ENCODE data around the gene LRRC3C.
A peak's percentile ranks its signal among the peaks of the same experiment; 100 is the strongest.
"Not testable (repeated sequence)": the region's sequence is repeated elsewhere in the genome, so short reads cannot be mapped to it uniquely, and the experiment has no call there.

Gene LRRC3C

DNA sequence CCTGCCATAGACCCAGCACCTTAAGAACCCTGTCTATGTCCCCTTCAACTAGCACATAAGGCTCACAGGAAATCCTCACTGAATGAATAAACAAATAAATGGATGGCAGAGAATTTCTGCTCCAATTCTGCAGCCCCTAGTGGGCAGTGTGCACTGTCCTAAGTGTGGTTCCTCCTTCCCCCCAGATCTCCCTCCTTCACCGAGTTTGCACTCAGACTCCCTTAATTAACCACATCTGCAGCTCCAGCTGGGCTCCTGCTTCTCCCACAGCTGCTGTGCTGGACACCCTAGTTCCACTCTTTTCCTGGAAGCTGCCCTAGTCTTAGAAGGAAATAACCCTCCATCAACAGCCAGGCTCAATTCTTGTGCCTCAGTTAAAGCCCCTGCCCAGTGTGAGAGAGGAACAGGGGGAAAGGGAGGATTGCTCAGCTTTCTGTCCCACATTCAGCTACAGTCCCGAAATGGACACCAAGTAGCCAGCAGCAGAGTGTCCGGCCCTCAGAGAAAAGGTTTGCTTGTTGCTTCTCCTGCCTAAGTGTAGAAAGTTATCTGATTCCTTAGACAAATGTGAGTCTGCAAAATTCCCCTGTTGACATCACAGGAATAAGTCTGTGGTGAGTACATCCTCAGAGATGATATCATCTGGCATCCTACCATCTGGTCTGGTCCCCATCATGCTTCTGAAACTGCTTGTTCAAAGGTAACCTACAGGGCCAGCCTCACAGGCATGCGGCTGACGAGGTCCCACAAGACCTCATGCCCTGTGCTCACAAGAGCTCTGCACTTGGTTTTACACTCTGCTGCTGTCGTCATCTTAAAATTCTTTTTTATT lies 12.3 kb downstream of the LRRC3C start:
- in situ Hi-C loops (cut with HindIII; ENCODE audit: low pct_ligation_motif_present, low pct_unique_long_range_greater_than_20kb, low sequenced_read_pairs): no loop called here
- DNase-seq: peak; percentile 42

DNA sequence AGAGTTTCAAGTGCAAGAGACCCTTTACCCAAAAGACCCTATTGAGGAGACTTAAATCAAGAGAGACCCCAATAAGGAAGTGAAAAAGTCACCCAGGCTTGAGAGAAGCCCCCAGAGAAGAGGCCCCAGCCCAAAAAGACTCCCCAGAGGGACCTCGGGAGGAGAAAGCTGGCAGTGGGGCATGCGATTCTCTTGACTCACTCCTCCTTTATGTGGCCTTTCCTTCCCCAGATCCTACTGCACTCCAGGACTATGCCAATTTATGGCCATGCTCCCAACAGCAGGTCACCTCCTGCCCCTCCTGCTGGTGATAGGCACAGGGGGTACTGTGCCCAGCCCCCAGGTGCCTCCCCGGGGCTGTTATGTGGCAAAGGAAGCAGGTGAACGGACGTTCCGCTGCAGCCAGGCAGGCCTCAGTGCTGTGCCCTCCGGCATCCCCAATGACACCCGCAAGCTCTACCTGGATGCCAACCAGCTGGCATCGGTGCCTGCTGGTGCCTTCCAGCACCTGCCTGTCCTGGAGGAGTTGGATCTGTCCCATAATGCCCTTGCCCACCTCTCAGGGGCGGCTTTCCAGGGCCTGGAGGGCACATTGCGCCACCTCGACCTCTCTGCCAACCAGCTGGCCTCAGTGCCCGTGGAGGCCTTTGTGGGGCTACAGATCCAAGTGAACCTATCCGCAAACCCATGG lies 16.3 kb downstream of the LRRC3C start:
- no peak for DNase-seq
- in situ Hi-C loops (cut with HindIII; ENCODE audit: low pct_ligation_motif_present, low pct_unique_long_range_greater_than_20kb, low sequenced_read_pairs): no loop called here

DNA sequence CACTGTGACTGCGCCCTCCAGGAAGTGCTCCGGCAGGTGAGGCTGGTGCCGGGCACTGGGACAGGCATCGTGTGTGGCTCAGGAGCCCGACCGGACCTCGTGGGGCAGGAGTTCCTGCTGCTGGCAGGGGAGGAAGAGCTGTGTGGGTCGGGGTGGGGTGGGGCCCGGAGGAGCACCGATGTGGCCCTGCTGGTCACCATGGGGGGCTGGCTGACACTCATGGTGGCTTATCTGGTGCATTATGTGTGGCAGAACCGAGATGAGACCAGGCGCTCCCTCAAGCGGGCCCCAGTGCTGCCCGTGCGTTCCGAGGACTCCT lies 16.8 kb downstream of the LRRC3C start:
- in situ Hi-C loops (cut with HindIII; ENCODE audit: low pct_ligation_motif_present, low pct_unique_long_range_greater_than_20kb, low sequenced_read_pairs): no loop called here
- no peak for DNase-seq

DNA sequence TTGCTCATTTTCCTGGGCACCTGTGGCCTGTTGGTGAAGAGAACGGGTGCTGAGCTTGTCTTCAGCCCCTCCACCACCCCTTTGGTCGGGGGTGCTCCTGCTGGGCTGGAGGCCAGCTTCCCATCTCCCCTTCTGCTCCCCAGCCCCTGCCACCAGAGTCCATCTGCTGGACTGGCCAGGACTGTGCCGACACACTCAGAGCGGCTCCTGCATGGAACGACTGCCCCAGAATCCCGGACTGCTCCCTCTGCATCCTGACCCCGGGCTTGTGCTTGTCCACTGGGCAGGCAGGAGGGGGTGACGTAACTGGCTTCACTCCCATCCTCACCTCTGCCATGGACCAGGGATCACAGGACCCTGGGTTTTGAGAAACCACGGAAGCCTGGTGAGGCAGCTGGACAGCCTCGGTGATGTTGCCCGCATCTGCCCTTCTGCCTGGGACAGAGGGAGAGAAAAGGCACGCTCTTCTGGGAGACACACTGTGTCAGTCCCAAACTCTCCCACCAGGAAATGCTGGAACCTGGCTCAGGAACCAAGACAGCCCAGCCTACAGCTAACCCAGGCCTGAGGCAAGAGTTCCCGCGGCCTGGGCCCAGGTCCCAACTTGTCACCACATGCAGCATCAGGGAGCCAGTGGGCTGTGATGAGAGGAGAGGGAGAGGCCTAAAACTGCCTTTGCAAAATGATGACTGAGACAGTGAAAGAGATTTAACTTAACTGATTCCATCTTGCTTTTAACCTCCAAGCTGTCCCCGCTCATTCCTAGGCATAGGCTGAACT lies 19.2 kb downstream of the LRRC3C start:
- no peak for DNase-seq
- in situ Hi-C loops (cut with HindIII; ENCODE audit: low pct_ligation_motif_present, low pct_unique_long_range_greater_than_20kb, low sequenced_read_pairs): no loop called here

DNA sequence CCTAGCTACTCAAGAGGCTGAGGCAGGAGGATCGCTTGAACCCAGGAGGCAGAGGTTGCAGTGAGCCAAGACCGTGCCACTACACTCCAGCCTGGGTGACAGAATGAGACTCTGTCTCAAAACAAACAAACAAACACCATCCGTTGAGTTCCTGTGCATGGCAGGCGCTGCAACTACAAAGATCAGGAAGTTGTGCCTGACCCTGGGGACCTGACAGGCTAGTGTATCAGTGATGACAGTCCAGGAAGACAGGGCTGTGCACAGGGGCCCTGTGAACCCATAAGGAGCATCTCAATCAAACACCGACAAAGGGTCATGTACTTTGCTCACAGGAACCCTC lies 20.9 kb downstream of the LRRC3C start:
- in situ Hi-C loops (cut with HindIII; ENCODE audit: low pct_ligation_motif_present, low pct_unique_long_range_greater_than_20kb, low sequenced_read_pairs); DNase-seq: not testable (repeated sequence)

DNA sequence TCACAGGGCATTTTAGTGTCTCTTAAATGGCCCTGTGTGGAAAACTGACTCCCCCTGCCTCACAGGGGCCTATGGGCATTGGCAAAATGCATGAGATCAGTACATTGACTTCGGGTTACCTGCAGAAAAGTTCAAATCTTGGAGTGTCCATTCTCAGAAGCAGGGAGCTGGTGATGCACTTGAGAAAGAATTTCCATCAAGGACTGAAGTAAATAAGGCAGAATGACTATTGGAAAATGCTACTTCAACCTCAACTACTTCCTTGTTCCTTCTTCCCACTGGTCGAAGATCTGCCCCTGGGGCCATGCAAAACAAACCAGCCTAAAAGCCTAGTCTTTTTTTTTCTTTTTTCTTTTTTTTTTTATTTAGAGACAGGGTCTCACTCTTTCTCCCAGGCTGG lies 21.5 kb downstream of the LRRC3C start:
- DNase-seq: no peak
- in situ Hi-C loops (cut with HindIII; ENCODE audit: low pct_ligation_motif_present, low pct_unique_long_range_greater_than_20kb, low sequenced_read_pairs): no loop called here

DNA sequence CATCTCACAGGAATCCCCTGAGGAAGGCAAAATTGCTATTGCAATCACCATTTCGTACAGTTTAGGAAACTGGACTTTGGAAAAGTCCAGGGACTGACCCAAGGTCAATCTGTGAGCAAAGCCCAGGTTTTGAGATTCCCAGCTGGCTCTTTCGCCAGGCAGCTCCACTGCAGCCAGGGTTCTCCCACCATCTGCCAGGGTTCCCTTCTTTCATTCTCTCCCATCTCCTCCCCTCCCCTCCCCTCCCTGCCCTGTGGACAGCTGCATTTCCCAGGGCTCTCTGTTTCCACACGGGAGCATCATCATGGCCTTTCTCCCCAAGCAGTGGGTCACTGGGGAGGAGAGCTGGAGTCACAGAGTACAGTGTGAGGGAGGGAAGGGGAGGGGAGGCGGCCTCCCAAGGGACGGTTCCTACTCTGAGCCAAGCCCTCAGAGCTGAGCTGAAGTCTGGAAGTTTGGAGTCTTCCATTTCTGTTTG lies 23.4 kb downstream of the LRRC3C start:
- no peak for DNase-seq
- in situ Hi-C loops (cut with HindIII; ENCODE audit: low pct_ligation_motif_present, low pct_unique_long_range_greater_than_20kb, low sequenced_read_pairs): no loop called here

DNA sequence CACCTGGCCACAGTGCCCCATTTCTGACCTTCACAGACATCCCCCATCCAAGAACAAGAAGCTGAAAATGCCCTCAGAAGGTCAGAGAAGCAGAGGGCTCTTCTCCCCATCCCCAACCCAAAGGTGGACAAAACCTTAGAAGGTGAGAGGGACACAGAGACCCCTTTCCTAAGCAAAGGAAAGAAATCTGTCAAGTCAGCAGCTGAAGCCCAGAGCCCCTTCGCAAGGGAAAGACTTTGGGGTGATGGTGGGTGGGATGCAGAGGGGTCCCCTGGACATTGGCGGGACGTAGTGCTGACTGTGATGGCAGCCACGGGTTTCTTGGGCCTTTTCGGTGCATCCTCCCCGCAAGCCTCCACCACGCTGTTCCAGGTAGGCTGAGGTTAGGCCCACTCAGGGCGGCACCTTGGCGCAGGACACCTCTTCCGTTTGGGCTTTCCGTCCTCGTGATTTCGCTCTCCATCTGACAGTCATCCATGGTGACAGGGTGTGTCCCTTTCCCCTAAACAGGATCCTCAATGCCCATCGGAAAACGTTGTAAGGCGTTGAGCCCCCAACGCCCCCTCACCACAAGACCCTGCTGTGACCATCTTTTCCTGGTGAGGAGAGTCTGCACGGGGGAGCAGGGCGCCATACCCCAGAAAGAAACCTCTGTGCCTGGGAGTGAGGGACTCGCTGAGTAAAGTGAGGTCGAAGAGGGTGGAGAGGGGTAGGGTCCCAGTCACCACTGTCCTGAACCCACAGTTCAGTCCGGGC lies 24.6 kb downstream of the LRRC3C start:
- in situ Hi-C loops (cut with HindIII; ENCODE audit: low pct_ligation_motif_present, low pct_unique_long_range_greater_than_20kb, low sequenced_read_pairs): no loop called here
- no peak for DNase-seq

DNA sequence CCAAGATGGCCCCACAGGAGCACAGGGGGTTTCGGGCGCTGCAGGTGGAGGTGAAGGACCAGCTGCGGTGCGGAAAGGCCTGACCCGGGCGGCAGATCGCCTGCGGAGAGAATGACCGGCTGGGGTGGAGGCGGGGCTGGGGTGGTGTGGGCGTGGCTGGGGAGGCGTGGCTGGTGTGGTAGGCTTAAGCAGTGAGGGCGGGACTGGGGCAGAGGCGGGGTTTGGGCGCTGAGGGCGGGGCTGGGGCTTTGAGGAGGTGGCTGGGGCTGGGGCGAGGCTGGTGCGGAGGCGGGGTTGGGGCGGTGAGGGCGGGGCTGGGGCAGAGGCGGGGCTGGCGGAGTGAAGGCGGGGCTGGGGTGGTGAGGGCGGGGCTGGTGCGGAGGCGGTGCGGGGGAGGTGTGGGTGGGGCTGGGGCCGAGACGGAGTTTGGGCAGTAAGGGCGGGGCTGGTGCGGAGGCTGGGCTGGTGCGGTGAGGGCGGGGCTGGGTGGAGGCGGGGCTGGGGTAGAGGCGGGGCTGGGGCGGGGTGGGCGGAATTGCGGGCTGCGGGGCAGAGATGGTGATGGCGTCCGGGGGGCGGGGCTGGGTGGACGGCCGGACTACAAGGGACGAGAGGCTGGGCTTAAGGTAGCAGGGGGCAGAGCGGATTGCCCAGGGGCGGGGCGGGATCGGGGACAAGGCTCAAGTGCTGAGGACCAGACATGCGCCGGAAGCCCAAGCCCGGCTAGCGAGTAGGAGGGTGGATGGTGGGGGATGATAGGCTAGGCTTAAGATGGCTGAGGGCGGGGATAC lies 25.3 kb downstream of the LRRC3C start:
- in situ Hi-C loops (cut with HindIII; ENCODE audit: low pct_ligation_motif_present, low pct_unique_long_range_greater_than_20kb, low sequenced_read_pairs): no loop called here
- DNase-seq: peak; percentile 93

DNA sequence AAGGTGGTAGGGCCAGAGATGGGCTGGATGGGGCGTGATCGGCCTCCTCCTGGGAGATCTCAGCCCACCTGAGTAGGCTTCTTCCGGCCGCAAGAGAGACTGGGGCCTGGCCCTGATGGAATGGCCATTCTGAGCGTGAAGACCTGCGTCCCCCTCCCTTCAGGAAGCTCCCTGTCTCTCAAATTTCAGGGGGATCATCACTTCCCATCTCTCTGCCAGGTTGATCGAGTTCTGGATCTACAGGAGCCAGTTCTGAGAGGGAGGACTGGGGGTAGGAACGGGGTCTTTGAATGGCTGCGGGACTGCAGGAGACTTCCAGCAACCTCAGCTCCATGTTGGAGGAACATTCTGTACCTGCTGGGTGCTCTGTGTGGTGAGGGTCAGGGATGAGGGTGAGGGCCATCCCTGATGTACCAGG lies 25.9 kb downstream of the LRRC3C start:
- no peak for DNase-seq
- in situ Hi-C loops (cut with HindIII; ENCODE audit: low pct_ligation_motif_present, low pct_unique_long_range_greater_than_20kb, low sequenced_read_pairs): no loop called here

DNA sequence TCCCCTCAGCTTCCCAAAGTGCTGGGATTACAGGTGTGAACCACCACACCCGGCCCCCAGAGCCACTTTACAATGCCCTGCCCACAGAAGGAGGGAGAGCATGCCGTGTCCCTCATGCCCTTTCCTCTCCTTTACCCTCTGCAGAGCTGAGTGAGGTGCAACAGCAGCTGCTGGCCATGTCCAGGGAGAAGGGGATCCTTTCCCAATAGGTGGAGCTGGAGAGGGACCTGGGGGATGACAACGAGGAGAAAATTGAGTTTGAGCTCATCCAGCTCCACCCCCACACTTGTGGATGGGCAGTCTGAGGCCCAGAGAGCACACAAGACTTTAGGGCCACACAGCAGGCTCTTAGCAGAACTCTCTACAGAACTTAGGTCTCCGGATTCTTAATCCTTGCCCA lies 27.3 kb downstream of the LRRC3C start:
- in situ Hi-C loops (cut with HindIII; ENCODE audit: low pct_ligation_motif_present, low pct_unique_long_range_greater_than_20kb, low sequenced_read_pairs): no loop called here
- DNase-seq: no peak

DNA sequence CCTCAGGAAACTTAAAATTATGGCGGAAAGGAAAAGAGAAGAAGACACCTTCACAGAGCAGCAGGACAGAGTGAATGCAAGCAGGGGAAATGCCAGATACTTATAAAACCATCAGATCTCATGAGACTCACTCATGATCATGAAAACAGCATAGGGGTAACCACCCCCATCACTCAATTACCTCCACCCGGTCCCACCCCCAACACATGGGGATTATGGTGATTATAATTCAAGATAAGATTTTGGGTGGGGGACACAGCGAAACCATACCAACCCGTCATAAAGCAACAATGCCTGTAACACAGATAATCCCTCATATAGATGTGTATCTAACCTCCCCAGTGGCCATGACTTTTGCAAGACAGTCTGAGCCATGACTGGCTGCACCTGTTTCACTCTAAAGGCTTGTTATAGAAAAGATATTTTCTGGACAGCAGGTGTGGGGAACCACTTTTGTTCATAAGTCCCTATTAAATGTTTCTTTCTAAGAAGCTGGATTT lies 28.2 kb downstream of the LRRC3C start:
- in situ Hi-C loops (cut with HindIII; ENCODE audit: low pct_ligation_motif_present, low pct_unique_long_range_greater_than_20kb, low sequenced_read_pairs): no loop called here
- DNase-seq: no peak

DNA sequence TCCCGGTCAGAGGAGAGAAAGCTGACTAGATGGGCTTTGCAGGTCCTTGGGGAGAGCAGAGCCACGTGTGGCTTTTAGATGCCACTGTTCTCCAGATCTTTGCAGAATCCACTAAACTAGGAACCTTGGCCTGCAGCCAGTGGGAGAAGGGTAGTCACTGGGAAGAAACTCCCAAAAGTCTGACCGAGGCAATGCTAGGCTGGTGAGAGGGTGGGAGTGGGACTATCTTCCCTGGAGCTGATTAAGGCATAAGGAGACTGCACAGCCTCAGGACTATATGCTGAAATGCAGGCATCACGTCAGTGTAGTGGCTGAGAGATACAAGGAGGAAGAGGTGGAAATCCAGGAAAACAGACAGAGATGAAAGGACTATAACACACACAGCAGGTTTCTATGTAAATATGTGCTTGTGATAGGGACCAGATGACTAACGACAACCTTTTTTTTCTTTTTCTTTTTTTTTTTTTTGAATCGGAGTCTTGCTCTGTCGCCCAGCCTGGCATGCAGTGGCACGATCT lies 33.1 kb downstream of the LRRC3C start:
- no peak for DNase-seq

DNA sequence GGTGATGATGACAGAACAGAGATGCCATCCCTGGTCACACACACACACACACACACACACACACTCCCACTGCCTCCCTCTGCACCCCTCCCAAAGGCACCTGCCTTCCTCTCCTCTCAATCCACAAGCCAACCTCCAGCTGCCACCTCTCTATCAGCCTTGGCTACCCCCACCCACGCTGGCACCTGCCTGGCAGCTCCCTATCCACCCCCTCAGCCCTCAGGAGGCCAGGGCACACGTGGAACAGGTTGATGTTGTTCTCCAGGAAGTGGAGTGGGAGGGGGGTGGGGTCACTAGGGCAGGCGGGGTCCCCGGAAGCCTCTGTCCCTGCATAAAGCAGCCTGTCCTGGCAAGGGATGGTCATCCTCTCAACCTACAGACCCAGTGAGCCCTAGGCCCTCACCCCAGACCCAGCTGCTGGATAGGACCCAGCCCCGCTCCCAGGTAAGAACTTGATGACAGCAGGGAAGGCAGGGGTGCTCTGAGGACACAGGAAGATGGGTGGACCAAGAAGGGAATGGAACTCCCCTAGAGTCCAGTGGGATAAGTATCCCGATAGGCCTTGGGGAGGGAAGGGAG lies 35.2 kb downstream of the LRRC3C start, which contains the start of gene GSDMA:
Gene GSDMA (plus strand): TSS at position 363 of the 579 bp plus-strand sequence. CDS start 2,684 bp downstream, outside the sequence.
- DNase-seq: no peak
- in situ Hi-C loops (cut with HindIII; ENCODE audit: low pct_ligation_motif_present, low pct_unique_long_range_greater_than_20kb, low sequenced_read_pairs): no loop called here

More for the DNA sequence above, 33.1 kb downstream of the LRRC3C start:
- in situ Hi-C loops (cut with HindIII; ENCODE audit: low pct_ligation_motif_present, low pct_unique_long_range_greater_than_20kb, low sequenced_read_pairs): no loop called here

DNA sequence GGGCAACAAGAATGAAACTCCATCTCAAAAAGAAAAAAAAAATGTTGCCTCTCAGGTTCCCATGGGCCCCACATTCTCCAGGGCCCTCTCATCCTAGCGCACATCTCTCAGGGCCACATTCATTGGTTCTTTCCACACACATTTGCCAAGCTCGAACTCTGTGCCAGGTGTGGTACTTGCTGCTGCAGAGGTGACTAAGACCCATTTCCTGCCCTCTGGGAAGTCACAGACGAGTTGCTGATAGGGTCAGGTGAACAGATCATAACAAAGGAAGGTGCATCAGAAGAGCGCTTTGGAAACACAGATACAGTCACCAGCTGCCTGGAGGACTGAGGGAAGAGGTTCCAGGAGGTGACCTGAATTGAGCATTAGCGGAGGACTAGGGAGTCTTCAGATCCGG lies 36.3 kb downstream of the LRRC3C start:
- in situ Hi-C loops (cut with HindIII; ENCODE audit: low pct_ligation_motif_present, low pct_unique_long_range_greater_than_20kb, low sequenced_read_pairs): no loop called here
- no peak for DNase-seq

DNA sequence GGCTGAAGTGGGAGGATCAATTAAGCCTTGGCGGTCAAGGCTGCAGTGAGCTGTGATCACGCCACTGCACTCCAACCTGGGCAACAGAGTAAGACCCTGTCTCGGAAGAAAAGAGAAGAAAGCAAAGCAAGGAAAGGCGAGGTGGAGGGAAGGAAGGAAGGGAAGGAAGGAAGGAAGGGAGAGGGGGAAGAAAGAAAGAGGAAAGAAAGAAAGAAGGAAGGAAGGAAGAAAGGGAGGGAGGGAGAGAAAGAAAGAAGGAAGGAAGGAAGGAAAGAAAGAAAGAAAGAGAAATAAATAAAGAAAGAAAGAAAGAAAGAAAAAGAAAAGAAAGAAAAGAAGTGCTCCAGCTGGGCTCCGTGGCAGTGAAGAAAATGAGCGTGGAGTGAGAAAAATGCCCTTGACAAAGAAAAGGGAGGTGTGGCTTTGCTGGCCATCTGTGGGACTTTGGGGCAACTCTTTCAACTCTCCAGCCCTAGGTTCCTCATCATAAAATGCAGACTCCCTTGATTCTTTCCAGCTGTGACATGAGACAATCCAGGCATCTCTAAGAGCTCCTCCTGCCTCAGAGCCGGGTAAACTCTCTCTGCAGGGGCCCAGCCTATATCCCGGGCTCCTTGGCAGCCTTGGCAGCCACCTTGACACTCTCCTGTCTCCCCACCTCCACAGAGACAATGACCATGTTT lies 37.6 kb downstream of the LRRC3C start:
- no peak for DNase-seq
- in situ Hi-C loops (cut with HindIII; ENCODE audit: low pct_ligation_motif_present, low pct_unique_long_range_greater_than_20kb, low sequenced_read_pairs): no loop called here

DNA sequence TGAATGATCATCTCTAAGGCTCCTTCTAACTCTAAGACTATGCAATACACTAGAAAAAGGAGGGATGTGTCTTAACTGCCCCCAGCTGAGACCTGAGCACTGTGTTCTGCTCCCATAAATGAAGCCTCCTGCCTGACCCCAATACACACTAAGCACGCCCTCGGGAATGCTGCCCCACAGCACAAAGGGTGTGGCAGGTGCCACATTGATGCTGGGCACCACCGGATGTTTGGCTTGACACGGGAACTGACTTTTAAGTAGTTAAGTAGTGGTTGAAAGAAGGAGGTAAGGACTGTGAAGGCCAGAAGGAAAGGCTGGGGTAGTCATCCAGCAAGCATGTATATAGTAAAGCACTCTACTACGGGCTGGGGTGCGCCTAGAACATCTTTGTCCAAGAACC lies 39.2 kb downstream of the LRRC3C start:
- in situ Hi-C loops (cut with HindIII; ENCODE audit: low pct_ligation_motif_present, low pct_unique_long_range_greater_than_20kb, low sequenced_read_pairs): no loop called here
- DNase-seq: no peak
